NCI-H1092 (cell line): ENCODE data around the gene DEXI.

Experiments
- DNase-seq: peaks from one replicate; lab custom pipeline; 2025; lab: John Stamatoyannopoulos, UW

The DEXI gene

GRCh38 chr16:10942352-10943063, at the start of gene DEXI:
DEXI (minus strand) TSS chr16:10942468; CDS start chr16:10942005, 463 bp downstream.
- DNase-seq, result peak; percentile 92

- no peak for DNase-seq
Observed at GRCh38 chr16:10990378-10990777, 48.1 kb upstream of the DEXI start.

- no peak for DNase-seq
Observed at GRCh38 chr16:10989559-10989958, 47.3 kb upstream of the DEXI start.

GRCh38 chr16:10988879-10989278, 46.6 kb upstream of the DEXI start:
- DNase-seq, result no peak

- DNase-seq, result no peak
Observed at GRCh38 chr16:10988164-10988803, 46.0 kb upstream of the DEXI start.

GRCh38 chr16:10987361-10988163, 45.3 kb upstream of the DEXI start:
- DNase-seq, result no peak

GRCh38 chr16:10984509-10984908, 42.2 kb upstream of the DEXI start:
- DNase-seq, result no peak

- no peak for DNase-seq
Observed at GRCh38 chr16:10983159-10983558, 40.9 kb upstream of the DEXI start.

- no peak for DNase-seq
Observed at GRCh38 chr16:10982465-10983150, 40.3 kb upstream of the DEXI start.

- no peak for DNase-seq
Observed at GRCh38 chr16:10981697-10982216, 39.5 kb upstream of the DEXI start.

- DNase-seq, result no peak
Observed at GRCh38 chr16:10980813-10981212, 38.5 kb upstream of the DEXI start.

GRCh38 chr16:10979717-10980601, 37.7 kb upstream of the DEXI start:
- DNase-seq, result no peak

GRCh38 chr16:10978871-10979446, 36.7 kb upstream of the DEXI start:
- DNase-seq, result no peak

- DNase-seq, result no peak
Observed at GRCh38 chr16:10978124-10978523, 35.9 kb upstream of the DEXI start.

- DNase-seq, result no peak
Observed at GRCh38 chr16:10976634-10977033, 34.4 kb upstream of the DEXI start.

- no peak for DNase-seq
Observed at GRCh38 chr16:10972819-10973464, 30.7 kb upstream of the DEXI start.

- DNase-seq, result no peak
Observed at GRCh38 chr16:10972108-10972818, 30.0 kb upstream of the DEXI start.

GRCh38 chr16:10971560-10971961, 29.3 kb upstream of the DEXI start:
- DNase-seq, result peak; percentile 22

- no peak for DNase-seq
Observed at GRCh38 chr16:10970065-10970464, 27.8 kb upstream of the DEXI start.

- DNase-seq, result no peak
Observed at GRCh38 chr16:10969615-10970014, 27.3 kb upstream of the DEXI start.
